Measurements from ENCODE around the gene EML6. TPM values are rescaled to one million over a fixed set of nuclear protein-coding genes. Genes with fewer than 3 reads are reported as not detected.

Gene EML6
- total RNA-seq, 1 experiment from 2014 or later = 6.6 TPM

DNA sequence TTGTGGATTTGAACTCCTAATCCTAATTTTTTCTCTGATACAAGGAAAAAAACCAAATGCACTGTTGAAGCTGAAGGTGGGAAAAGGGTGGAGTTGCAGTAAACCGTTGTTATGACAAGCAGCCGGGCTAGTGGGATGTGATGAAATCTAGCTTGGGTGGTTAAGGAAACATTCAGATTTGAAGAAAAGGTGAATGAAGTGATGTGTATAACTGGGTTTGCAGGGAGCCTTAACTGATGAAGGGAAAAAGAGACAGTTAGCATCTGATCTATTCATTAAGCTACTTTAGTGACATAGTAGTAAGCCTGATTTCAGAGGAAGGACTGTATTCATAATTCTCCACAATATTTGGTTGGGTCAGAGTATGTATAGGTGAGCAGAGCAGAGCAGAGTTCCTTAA lies 3.5 kb downstream of the EML6 start:
- H3K9ac ChIP-seq (ENCODE audit: low read length) = no peak overlapping the region
- no peak overlapping the region for H2AFZ ChIP-seq (ENCODE audit: low read depth, low read length, poor library complexity, severe bottlenecking)
- TF ChIP-seq ZNF274 (IDR thresholded peaks at IDR 0.05; ENCODE audit: low read depth, low read length) = no peak
- no peak for TF ChIP-seq YY1 (IDR thresholded peaks at IDR 0.05; ENCODE audit: extremely low read depth, insufficient replicate concordance, low read depth, low read length)
- TF ChIP-seq FOSL1 (IDR thresholded peaks at IDR 0.05; ENCODE audit: low read depth) = no peak
- TF ChIP-seq ATF3 (IDR thresholded peaks at IDR 0.05) = no peak
- TF ChIP-seq, protein P1, sequence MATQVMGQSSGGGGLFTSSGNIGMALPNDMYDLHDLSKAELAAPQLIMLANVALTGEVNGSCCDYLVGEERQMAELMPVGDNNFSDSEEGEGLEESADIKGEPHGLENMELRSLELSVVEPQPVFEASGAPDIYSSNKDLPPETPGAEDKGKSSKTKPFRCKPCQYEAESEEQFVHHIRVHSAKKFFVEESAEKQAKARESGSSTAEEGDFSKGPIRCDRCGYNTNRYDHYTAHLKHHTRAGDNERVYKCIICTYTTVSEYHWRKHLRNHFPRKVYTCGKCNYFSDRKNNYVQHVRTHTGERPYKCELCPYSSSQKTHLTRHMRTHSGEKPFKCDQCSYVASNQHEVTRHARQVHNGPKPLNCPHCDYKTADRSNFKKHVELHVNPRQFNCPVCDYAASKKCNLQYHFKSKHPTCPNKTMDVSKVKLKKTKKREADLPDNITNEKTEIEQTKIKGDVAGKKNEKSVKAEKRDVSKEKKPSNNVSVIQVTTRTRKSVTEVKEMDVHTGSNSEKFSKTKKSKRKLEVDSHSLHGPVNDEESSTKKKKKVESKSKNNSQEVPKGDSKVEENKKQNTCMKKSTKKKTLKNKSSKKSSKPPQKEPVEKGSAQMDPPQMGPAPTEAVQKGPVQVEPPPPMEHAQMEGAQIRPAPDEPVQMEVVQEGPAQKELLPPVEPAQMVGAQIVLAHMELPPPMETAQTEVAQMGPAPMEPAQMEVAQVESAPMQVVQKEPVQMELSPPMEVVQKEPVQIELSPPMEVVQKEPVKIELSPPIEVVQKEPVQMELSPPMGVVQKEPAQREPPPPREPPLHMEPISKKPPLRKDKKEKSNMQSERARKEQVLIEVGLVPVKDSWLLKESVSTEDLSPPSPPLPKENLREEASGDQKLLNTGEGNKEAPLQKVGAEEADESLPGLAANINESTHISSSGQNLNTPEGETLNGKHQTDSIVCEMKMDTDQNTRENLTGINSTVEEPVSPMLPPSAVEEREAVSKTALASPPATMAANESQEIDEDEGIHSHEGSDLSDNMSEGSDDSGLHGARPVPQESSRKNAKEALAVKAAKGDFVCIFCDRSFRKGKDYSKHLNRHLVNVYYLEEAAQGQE (IDR thresholded peaks at IDR 0.05; ENCODE audit: low read depth) = no peak
- no peak for TF ChIP-seq EGR1 (IDR thresholded peaks at IDR 0.05; ENCODE audit: low read depth)
- no peak for TF ChIP-seq TCF7L2 (IDR thresholded peaks at IDR 0.05; ENCODE audit: borderline replicate concordance, extremely low read depth, insufficient read depth, insufficient read length)
- no peak for TF ChIP-seq EZH2 (IDR thresholded peaks at IDR 0.05)
- no peak overlapping the region for H3K27ac ChIP-seq (ENCODE audit: low read depth, low read length)
- H3K4me1 ChIP-seq (ENCODE audit: control insufficient read depth in 1 of 2, insufficient read depth in 2 of 2, low read length in 2 of 2) = peaks cover 3 to 32% of the 10 kb centered on the region in 2 experiments; a peak in 3 of 4 replicates
- no peak for ATAC-seq
- intact Hi-C loops (cut with micrococcal nuclease) = loop anchor here (5.0 to 10.0 kb wide), 2 partner anchors 45 to 108 kb away; no protein-coding TSS in a partner anchor
- no peaks in the 10 kb centered on the region for H3K36me3 ChIP-seq (ENCODE audit: control insufficient read depth in 1 of 2, insufficient read depth in 2 of 2, low read length in 2 of 2)
- no peak for DNase-seq (ENCODE audit: low read depth, low spot score)
- no peak overlapping the region for H3K4me2 ChIP-seq (ENCODE audit: low read length)
- no peak overlapping the region for H3K4me3 ChIP-seq (replicated peaks in 1 of 2; ENCODE audit: low read depth in 1 of 2, low read length in 2 of 2)
- H3K27me3 ChIP-seq (ENCODE audit: insufficient read depth, low read length) = no peaks in the 10 kb centered on the region
- no peaks in the 10 kb centered on the region for H3K9me2 ChIP-seq (ENCODE audit: insufficient read depth)
- ChIA-PET POLR2A (no interaction called here), CTCF (no interaction called here), RAD21 (ENCODE audit: low non-redundant PET in 1 of 2, low total read pairs in 2 of 2, uncharacterized antibody in 2 of 2, unreplicated experiment in 2 of 2) (no interaction called here)
- no peaks in the 10 kb centered on the region for H3K79me2 ChIP-seq (ENCODE audit: insufficient read depth, low read length)
- no peaks in the 10 kb centered on the region for H4K20me1 ChIP-seq (ENCODE audit: insufficient read depth)
- H3K9me3 ChIP-seq (ENCODE audit: control insufficient read depth in 1 of 2, insufficient read depth in 1 of 2, low read depth in 1 of 2, low read length in 2 of 2) = no peaks in the 10 kb centered on the region
- no TSS peak for BruUV-seq (replicated peaks)

All from HCT116 (cell line).